ENCODE data around the gene NKD1.

- TF ChIP-seq, protein P1, sequence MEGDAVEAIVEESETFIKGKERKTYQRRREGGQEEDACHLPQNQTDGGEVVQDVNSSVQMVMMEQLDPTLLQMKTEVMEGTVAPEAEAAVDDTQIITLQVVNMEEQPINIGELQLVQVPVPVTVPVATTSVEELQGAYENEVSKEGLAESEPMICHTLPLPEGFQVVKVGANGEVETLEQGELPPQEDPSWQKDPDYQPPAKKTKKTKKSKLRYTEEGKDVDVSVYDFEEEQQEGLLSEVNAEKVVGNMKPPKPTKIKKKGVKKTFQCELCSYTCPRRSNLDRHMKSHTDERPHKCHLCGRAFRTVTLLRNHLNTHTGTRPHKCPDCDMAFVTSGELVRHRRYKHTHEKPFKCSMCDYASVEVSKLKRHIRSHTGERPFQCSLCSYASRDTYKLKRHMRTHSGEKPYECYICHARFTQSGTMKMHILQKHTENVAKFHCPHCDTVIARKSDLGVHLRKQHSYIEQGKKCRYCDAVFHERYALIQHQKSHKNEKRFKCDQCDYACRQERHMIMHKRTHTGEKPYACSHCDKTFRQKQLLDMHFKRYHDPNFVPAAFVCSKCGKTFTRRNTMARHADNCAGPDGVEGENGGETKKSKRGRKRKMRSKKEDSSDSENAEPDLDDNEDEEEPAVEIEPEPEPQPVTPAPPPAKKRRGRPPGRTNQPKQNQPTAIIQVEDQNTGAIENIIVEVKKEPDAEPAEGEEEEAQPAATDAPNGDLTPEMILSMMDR (conservative IDR thresholded peaks at IDR 0.05; ENCODE audit: low read length): no peak
- no peak for TF ChIP-seq EZH2phosphoT487 (IDR thresholded peaks at IDR 0.05; ENCODE audit: borderline replicate concordance)
Measured at GRCh38 chr16:50618238-50618918, 70.2 kb downstream of the NKD1 start.

Data from Loucy (cell line).